Activated CD8-positive, alpha-beta memory T cell treated with anti-CD3 and anti-CD28 coated beads for 36 hours (primary cell): ENCODE results near the gene SEL1L2. TPM values are rescaled to one million over a fixed set of nuclear protein-coding genes. Genes with fewer than 3 reads are reported as not detected.

Experiments
- CTCF ChIA-PET: fragments of 350-600 bp; sonication (Branson Sonifier 250); formaldehyde crosslinking; loops from one replicate; lab custom pipeline; 2021; ENCODE audit warnings: antibody characterized with exemption; lab: Charles Lee
- POLR2A ChIA-PET: fragments of 350-600 bp; sonication (Branson Sonifier 250); formaldehyde crosslinking; loops from one replicate; lab custom pipeline; 2021; ENCODE audit warnings: antibody characterized with exemption; lab: Charles Lee
- total RNA-seq, 2 experiments: library from RNA; stranded (reverse); gene quantifications; one replicate each; pipeline ENCODE4 v1.2.3, GENCODE V29; 2021

SEL1L2 gene
- total RNA-seq, 2 experiments from 2014 or later: not detected

GRCh38 chr20:13934992-13935894 lies 55.2 kb downstream of the SEL1L2 start:
- CTCF ChIA-PET: no interaction called here
- POLR2A ChIA-PET: interaction anchor here (0.6 kb wide), 1 partner anchor 79 kb away, joined by 12 read pairs; no protein-coding TSS in a partner anchor

- ChIA-PET CTCF (no interaction called here), POLR2A (no interaction called here)
Measured at GRCh38 chr20:13930281-13930680, 60.1 kb downstream of the SEL1L2 start.

GRCh38 chr20:13929836-13930235 lies 60.6 kb downstream of the SEL1L2 start:
- POLR2A ChIA-PET: no interaction called here
- CTCF ChIA-PET: no interaction called here

GRCh38 chr20:13928901-13929300 lies 61.5 kb downstream of the SEL1L2 start:
- POLR2A ChIA-PET: no interaction called here
- CTCF ChIA-PET: no interaction called here

GRCh38 chr20:13927171-13927570 lies 63.2 kb downstream of the SEL1L2 start:
- CTCF ChIA-PET: no interaction called here
- POLR2A ChIA-PET: no interaction called here

GRCh38 chr20:13922241-13922640 lies 68.2 kb downstream of the SEL1L2 start:
- CTCF ChIA-PET: no interaction called here
- POLR2A ChIA-PET: no interaction called here

GRCh38 chr20:13915284-13915683 lies 75.1 kb downstream of the SEL1L2 start:
- ChIA-PET CTCF (no interaction called here), POLR2A (no interaction called here)

- CTCF ChIA-PET: no interaction called here
- POLR2A ChIA-PET: no interaction called here
Measured at GRCh38 chr20:13913572-13913971, 76.8 kb downstream of the SEL1L2 start.

GRCh38 chr20:13913131-13913530 lies 77.3 kb downstream of the SEL1L2 start:
- POLR2A ChIA-PET: no interaction called here
- CTCF ChIA-PET: no interaction called here

GRCh38 chr20:13910492-13910891 lies 79.9 kb downstream of the SEL1L2 start:
- POLR2A ChIA-PET: no interaction called here
- CTCF ChIA-PET: no interaction called here

- CTCF ChIA-PET: no interaction called here
Measured at GRCh38 chr20:13909067-13909466, 81.3 kb downstream of the SEL1L2 start.

GRCh38 chr20:13904766-13905165 lies 85.6 kb downstream of the SEL1L2 start:
- ChIA-PET CTCF (no interaction called here), POLR2A (no interaction called here)

More at GRCh38 chr20:13909067-13909466, 81.3 kb downstream of the SEL1L2 start:
- POLR2A ChIA-PET: no interaction called here

GRCh38 chr20:13900496-13900895 lies 89.9 kb downstream of the SEL1L2 start:
- ChIA-PET POLR2A (interaction anchor here (0.5 kb wide), 1 partner anchor 311 kb away, joined by 3 read pairs; no protein-coding TSS in a partner anchor), CTCF (no interaction called here)

- ChIA-PET CTCF (no interaction called here), POLR2A (no interaction called here)
Measured at GRCh38 chr20:13898012-13898612, 92.3 kb downstream of the SEL1L2 start.

- POLR2A ChIA-PET: interaction anchor here (0.7 kb wide), 1 partner anchor 816 kb away, joined by 4 read pairs; no protein-coding TSS in a partner anchor
- CTCF ChIA-PET: interaction anchor here (0.7 kb wide), 1 partner anchor 27 kb away, joined by 4 read pairs; no protein-coding TSS in a partner anchor
Measured at GRCh38 chr20:13891575-13891974, 98.8 kb downstream of the SEL1L2 start.

GRCh38 chr20:13884803-13885202 lies 105.6 kb downstream of the SEL1L2 start:
- CTCF ChIA-PET: no interaction called here
- POLR2A ChIA-PET: no interaction called here

GRCh38 chr20:13883425-13883824 lies 107.0 kb downstream of the SEL1L2 start:
- POLR2A ChIA-PET: no interaction called here
- CTCF ChIA-PET: no interaction called here

- POLR2A ChIA-PET: no interaction called here
- CTCF ChIA-PET: no interaction called here
Measured at GRCh38 chr20:13878566-13878965, 111.8 kb downstream of the SEL1L2 start.

- POLR2A ChIA-PET: no interaction called here
- CTCF ChIA-PET: no interaction called here
Measured at GRCh38 chr20:13877793-13878192, 112.6 kb downstream of the SEL1L2 start.

GRCh38 chr20:13875265-13875811 lies 115.1 kb downstream of the SEL1L2 start:
- ChIA-PET CTCF (no interaction called here), POLR2A (no interaction called here)
